MCF 10A (cell line): ENCODE results near the gene MGAT3. TPM values are rescaled to one million over a fixed set of nuclear protein-coding genes. Genes with fewer than 3 reads are reported as not detected.

Experiments
- BruUV-seq: library from RNA; stranded (reverse); fragments of 400-500 nt; replicated peaks from 2 replicates; lab custom pipeline; 2021; lab: Mats Ljungman, UMichigan
- CTCF ChIA-PET: fragments of 300-600 bp; sonication (Branson Sonifier 250); formaldehyde crosslinking; extraction: SDS; loops from one replicate; lab custom pipeline; 2021; ENCODE audit warnings: antibody characterized with exemption, inconsistent platforms; lab: Yijun Ruan, JAX
- POLR2A ChIA-PET: fragments of 300-600, 350-650 bp; sonication (Branson Sonifier 250); formaldehyde crosslinking; extraction: SDS; loops from one replicate; lab custom pipeline; 2020; ENCODE audit warnings: antibody characterized with exemption, inconsistent platforms; lab: Yijun Ruan, JAX
- DNase-seq: peaks from one replicate; pipeline ENCODE4 v3.0.0-alpha.2; 2018; ENCODE audit not compliant: unreplicated experiment
- H3K27ac Mint-ChIP-seq: one replicate; pipeline ENCODE4 v1.8.0; 2022; ENCODE audit warnings: mild to moderate bottlenecking, low read depth, mixed read lengths; ENCODE audit not compliant: unreplicated experiment
- H3K27me3 Mint-ChIP-seq: one replicate; pipeline ENCODE4 v1.8.0; 2022; ENCODE audit warnings: mixed read lengths; ENCODE audit not compliant: insufficient read depth, unreplicated experiment
- H3K36me3 Mint-ChIP-seq: one replicate; pipeline ENCODE4 v1.8.0; 2022; ENCODE audit warnings: mild to moderate bottlenecking, moderate library complexity, mixed read lengths; ENCODE audit not compliant: insufficient read depth, unreplicated experiment
- H3K4me1 Mint-ChIP-seq: one replicate; pipeline ENCODE4 v1.8.0; 2022; ENCODE audit warnings: mixed read lengths; ENCODE audit not compliant: insufficient read depth, unreplicated experiment
- H3K4me3 Mint-ChIP-seq: one replicate; pipeline ENCODE4 v1.8.0; 2022; ENCODE audit warnings: mild to moderate bottlenecking, moderate library complexity, mixed read lengths; ENCODE audit not compliant: unreplicated experiment
- H3K9me3 Mint-ChIP-seq: one replicate; pipeline ENCODE4 v1.8.0; 2022; ENCODE audit warnings: mixed read lengths; ENCODE audit not compliant: unreplicated experiment
- intact Hi-C: fragments of 100-400 bp; cut with micrococcal nuclease; formaldehyde crosslinking; loops from 2 replicates; pipeline ENCODE4 v1.14.1; 2022
- total RNA-seq: library from RNA; stranded (reverse); gene quantifications from 2 replicates; pipeline ENCODE4 v1.2.3, GENCODE V29; 2022
- TF ChIP-seq, protein P1 (sequence below): fragments of 200-600 bp; IDR thresholded peaks from one replicate; pipeline ENCODE4 v1.8.0; 2022; ENCODE audit warnings: antibody characterized with exemption, mild to moderate bottlenecking; ENCODE audit not compliant: unreplicated experiment

The MGAT3 gene
- total RNA-seq, 1 experiment from 2014 or later, result not detected

DNA sequence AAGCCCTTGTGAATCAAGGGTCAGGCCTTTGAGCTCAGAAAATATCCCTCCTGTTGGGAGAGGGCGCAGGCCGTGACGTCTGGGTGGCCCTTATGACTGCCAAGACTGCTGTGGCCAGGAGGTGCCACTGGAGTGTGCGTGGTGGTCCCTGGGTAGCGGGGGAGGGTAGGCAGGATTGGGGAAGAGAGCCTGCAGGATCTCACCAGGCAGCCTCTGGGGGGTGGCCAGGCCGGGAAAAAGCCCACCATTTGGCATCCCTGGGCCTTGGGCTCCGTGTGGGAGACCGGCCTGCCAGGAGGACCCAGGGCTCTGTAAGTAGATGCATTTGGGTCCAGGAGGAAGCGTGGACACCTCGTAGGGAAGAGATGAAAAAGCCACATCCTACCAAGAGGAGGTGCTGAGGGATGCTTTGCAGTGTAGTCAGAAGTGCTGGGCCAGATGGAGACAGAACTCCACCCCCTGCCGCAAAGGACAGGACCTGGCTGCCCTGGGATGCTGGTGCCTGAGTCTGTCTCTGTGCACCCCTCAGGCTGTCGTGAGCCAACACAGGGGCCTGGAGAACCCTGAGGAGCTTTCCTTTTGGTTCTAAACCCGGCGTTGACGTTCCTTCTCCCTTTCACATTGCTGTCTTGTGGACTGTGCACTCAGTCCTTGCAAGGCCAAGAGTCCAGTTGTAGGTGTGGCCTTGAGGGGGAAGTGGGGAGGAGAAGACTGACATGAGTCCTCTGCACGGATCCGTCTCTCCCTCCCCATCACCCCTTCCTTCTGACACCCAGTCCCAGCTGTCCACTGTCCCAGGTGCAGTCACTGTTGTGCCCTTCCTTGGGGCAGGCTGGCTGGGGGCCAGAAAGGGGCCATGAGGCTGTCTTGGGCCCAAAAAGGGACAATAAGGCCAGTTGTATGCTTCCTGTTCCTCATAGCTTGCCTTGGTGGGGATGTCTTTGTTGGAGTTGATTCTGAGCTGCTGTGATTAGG, 32.6 kb downstream of the MGAT3 start:
- TF ChIP-seq, protein P1, sequence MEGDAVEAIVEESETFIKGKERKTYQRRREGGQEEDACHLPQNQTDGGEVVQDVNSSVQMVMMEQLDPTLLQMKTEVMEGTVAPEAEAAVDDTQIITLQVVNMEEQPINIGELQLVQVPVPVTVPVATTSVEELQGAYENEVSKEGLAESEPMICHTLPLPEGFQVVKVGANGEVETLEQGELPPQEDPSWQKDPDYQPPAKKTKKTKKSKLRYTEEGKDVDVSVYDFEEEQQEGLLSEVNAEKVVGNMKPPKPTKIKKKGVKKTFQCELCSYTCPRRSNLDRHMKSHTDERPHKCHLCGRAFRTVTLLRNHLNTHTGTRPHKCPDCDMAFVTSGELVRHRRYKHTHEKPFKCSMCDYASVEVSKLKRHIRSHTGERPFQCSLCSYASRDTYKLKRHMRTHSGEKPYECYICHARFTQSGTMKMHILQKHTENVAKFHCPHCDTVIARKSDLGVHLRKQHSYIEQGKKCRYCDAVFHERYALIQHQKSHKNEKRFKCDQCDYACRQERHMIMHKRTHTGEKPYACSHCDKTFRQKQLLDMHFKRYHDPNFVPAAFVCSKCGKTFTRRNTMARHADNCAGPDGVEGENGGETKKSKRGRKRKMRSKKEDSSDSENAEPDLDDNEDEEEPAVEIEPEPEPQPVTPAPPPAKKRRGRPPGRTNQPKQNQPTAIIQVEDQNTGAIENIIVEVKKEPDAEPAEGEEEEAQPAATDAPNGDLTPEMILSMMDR, result no peak
- intact Hi-C loops, result no loop called here
- BruUV-seq, result no TSS peak
- H3K9me3 Mint-ChIP-seq, result no peaks in the 10 kb centered on the region
- no peak for DNase-seq
- ChIA-PET CTCF (interaction anchor here (0.6 kb wide), 4 partner anchors 41 to 510 kb away, joined by 3 to 4 read pairs (median 3); no protein-coding TSS in a partner anchor), POLR2A (interaction anchor here (0.6 to 3.0 kb wide), 7 partner anchors 11 to 40 kb away, joined by 3 to 15 read pairs (median 4); partner anchors contain the start of genes ATF4 and MIEF1)
- no peaks in the 10 kb centered on the region for H3K4me1 Mint-ChIP-seq
- no peaks in the 10 kb centered on the region for H3K36me3 Mint-ChIP-seq
- no peaks in the 10 kb centered on the region for H3K27me3 Mint-ChIP-seq
- no peak overlapping the region for H3K27ac Mint-ChIP-seq
- no peak overlapping the region for H3K4me3 Mint-ChIP-seq

DNA sequence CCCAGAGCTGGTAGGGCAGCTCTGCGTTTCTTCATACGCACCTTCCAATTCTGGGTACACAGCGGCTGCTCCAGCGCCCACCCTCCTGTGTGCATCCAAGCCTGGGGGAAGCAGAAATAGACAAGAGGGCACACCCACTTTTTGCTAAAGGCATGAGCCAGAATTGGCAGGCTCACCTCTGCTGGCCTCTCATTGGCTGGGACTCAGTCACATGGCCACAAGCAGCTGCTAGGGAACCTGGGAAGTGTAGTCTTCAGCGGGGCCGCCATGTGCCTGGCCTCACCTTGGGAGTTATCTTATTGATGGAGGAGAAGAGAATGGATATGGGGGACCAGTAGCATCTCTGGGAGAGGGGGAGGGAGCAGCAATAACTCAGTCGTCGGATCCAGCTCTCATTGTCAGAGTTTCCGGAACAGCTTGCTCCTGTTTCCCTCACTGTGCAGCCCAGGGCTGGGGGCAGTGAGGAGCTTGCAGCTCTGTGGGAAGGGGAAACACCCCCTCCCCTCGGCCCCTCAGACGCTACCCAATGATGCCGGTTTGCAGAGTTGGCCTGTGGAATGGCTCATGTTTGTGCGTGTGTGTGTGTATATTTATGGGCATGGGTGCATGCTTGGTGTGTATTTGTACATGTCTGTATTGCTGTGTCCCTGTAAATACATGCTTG, 33.5 kb downstream of the MGAT3 start:
- Mint-ChIP-seq H3K27me3 (no peaks in the 10 kb centered on the region), H3K27ac (no peak overlapping the region), H3K9me3 (no peaks in the 10 kb centered on the region), H3K4me1 (no peaks in the 10 kb centered on the region), H3K4me3 (no peak overlapping the region), H3K36me3 (no peaks in the 10 kb centered on the region)
- CTCF ChIA-PET, result interaction anchor here (0.6 kb wide), 2 partner anchors 90 to 97 kb away, joined by 3 read pairs; no protein-coding TSS in a partner anchor
- TF ChIP-seq, protein P1, result no peak
- intact Hi-C loops, result no loop called here
- DNase-seq, result peak; percentile 86
- POLR2A ChIA-PET, result interaction anchor here (0.6 to 3.0 kb wide), 8 partner anchors 11 to 171 kb away, joined by 3 to 15 read pairs (median 4); partner anchors contain the start of genes ATF4, MIEF1 and RPL3
- no TSS peak for BruUV-seq

DNA sequence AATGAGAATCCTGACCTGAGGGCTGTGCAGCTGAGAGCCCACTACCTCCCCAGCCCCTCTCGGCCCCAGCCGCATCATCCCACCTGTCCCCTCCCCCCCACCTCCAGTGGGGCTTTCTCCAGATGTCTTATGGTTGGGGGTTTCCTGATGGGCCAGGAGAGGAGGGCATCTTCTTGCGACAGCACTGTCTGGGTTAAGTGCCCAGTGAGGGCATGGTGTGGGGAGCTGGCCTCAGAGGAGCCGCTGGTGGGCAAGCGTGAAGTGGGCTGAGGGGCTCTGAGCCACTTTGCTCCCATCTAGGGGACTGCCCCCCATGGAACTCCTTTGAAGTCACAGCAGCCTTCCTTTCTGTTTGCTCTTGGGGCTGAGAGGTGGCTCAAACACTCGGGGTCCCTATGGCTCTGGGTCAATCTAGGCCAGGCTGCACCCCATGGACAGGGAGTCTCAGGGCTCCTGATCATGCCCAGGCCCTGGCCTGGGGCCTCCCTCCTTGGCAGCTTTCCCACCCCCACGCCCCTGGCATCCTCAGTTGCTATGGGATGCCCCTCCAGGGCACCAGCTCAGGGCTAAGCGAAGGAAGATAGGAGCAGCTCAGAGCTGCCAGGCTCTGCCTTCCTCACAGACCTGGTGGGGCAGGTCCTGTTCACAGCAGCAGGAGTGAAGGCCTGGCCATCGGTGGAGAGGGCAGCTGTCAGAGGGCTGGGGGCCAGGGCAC, 34.3 kb downstream of the MGAT3 start:
- no peaks in the 10 kb centered on the region for H3K9me3 Mint-ChIP-seq
- H3K27me3 Mint-ChIP-seq, result no peaks in the 10 kb centered on the region
- CTCF ChIA-PET, result interaction anchor here (0.7 to 1.0 kb wide), 3 partner anchors 10 to 174 kb away, joined by 3 read pairs; no protein-coding TSS in a partner anchor
- no TSS peak for BruUV-seq
- no peak overlapping the region for H3K4me3 Mint-ChIP-seq
- TF ChIP-seq, protein P1, result no peak
- H3K36me3 Mint-ChIP-seq, result no peaks in the 10 kb centered on the region
- no peak for DNase-seq
- no peak overlapping the region for H3K27ac Mint-ChIP-seq
- POLR2A ChIA-PET, result interaction anchor here (0.7 to 3.0 kb wide), 7 partner anchors 10 to 768 kb away, joined by 3 to 15 read pairs (median 4); partner anchors contain the start of genes ATF4 and RPL3
- intact Hi-C loops, result no loop called here
- H3K4me1 Mint-ChIP-seq, result no peaks in the 10 kb centered on the region
